ENCODE results near the gene FPGS. TPM values are rescaled to one million over a fixed set of nuclear protein-coding genes. Genes with fewer than 3 reads are reported as not detected.

Gene FPGS
- total RNA-seq, 2 donors from 2014 or later = 117 TPM

DNA sequence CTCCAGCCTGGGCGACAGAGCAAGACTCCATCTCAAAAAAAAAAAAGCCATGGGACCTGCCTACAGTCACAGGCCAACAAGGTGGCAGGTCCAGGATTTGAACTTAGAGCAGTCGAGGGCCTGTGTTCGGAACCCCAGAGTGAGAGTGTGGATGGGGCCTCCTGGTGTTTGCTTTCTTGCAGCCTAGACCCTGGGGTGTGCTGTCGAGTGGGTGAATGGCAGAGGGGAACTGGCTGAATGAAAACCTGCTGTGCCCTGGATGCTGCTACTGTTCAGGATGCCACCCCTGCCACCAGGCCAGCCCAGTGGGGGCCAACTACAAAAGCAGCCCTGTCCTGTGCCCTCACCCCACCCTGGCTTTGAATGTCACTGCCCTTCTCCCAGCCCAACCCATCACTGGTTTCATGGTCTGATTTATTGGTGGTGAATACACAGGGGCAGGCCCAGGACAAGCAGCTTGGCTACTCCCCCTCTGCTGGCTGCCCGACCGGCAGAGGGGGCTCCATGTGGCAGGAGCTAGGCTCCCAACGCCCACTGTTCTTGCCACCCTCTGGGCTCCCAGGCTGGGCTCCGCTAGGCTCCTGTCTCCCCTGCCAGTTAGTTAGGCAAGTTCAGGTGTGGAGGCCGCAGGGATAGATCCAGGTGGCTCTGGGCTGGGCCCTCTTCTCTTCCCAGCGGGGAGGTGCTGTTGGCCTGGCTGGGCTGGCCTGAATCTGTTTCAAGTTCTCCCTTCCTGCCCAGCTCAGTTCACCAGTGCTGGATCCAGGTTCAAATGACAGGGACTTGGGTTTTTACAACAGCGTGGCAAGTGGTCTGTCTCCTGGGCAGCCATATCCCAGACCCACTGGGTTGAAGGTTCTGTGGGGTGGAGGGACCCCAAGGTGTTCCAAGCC is 12.2 kb downstream of the FPGS start:
- DNase-seq (ENCODE audit: low spot score) = no peak

GRCh38 chr9:127815512-127816361 is 13.1 kb downstream of the FPGS start:
- Histone ChIP-seq H3K4me3 (no peak overlapping the region), H3K4me1 (replicated peaks) (no peaks in the 10 kb centered on the region), H3K27me3 (replicated peaks; ENCODE audit: insufficient read depth) (no peaks in the 10 kb centered on the region), H3K9me3 (no peaks in the 10 kb centered on the region), H3K36me3 (peaks cover 7 to 19% of the 10 kb centered on the region in 2 donors), H3K27ac (no peak overlapping the region)
- DNase-seq (ENCODE audit: low spot score) = no peak
- WGBS = 85% methylated on average over 31 of the region's 33 CpGs
- intact Hi-C loops (cut with DNase I) = no loop called here
- no peak for TF ChIP-seq CTCF (IDR thresholded peaks at IDR 0.05)
- TF ChIP-seq POLR2A (IDR thresholded peaks at IDR 0.05) = no peak
- TF ChIP-seq POLR2AphosphoS5 (IDR thresholded peaks at IDR 0.05) = no peak

More for the DNA sequence above, 12.2 kb downstream of the FPGS start:
- WGBS = 84% methylated on average over 10 of the region's 11 CpGs
- H3K27ac ChIP-seq = no peak overlapping the region
- H3K4me3 ChIP-seq = no peak overlapping the region
- no peaks in the 10 kb centered on the region for H3K9me3 ChIP-seq
- no peaks in the 10 kb centered on the region for H3K27me3 ChIP-seq (replicated peaks; ENCODE audit: insufficient read depth)
- intact Hi-C loops (cut with DNase I) = no loop called here
- H3K4me1 ChIP-seq (replicated peaks) = no peaks in the 10 kb centered on the region
- no peak for TF ChIP-seq POLR2A (IDR thresholded peaks at IDR 0.05)
- TF ChIP-seq POLR2AphosphoS5 (IDR thresholded peaks at IDR 0.05) = no peak
- TF ChIP-seq CTCF (IDR thresholded peaks at IDR 0.05) = no peak
- H3K36me3 ChIP-seq = peaks cover 7 to 19% of the 10 kb centered on the region in 2 donors

DNA sequence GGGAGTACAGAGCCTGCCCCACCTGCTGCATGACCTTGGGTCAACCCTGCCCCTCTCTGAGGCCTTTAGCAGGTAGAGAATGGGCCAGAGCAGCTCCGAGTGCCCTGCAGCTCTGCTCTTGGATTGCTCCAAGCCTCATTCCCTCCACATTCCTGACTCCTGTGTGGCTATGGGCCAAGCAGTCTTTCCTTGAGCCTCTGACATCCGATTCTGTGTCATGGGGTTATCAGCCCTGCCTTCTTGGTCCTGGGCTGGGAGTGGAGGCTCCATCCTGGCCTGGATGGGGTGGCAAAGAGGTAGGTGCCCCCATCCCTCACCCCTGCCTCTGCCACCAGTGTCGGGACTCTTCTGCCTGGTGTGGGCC is 13.7 kb downstream of the FPGS start:
- WGBS = 92% methylated on average over 3 of the region's 3 CpGs
- H3K4me1 ChIP-seq (replicated peaks) = no peaks in the 10 kb centered on the region
- TF ChIP-seq POLR2AphosphoS5 (IDR thresholded peaks at IDR 0.05) (no peak), CTCF (IDR thresholded peaks at IDR 0.05) (no peak), POLR2A (IDR thresholded peaks at IDR 0.05) (no peak)
- peaks cover 7 to 19% of the 10 kb centered on the region in 2 donors for H3K36me3 ChIP-seq
- no peaks in the 10 kb centered on the region for H3K27me3 ChIP-seq (replicated peaks; ENCODE audit: insufficient read depth)
- H3K27ac ChIP-seq = no peak overlapping the region
- H3K4me3 ChIP-seq = no peak overlapping the region
- DNase-seq (ENCODE audit: low spot score) = no peak
- H3K9me3 ChIP-seq = no peaks in the 10 kb centered on the region
- intact Hi-C loops (cut with DNase I) = no loop called here

- no peak for TF ChIP-seq CTCF (IDR thresholded peaks at IDR 0.05)
- TF ChIP-seq POLR2AphosphoS5 (IDR thresholded peaks at IDR 0.05) = no peak
- no peak for TF ChIP-seq POLR2A (IDR thresholded peaks at IDR 0.05)
- Histone ChIP-seq H3K9me3 (no peaks in the 10 kb centered on the region), H3K36me3 (peaks cover 7 to 19% of the 10 kb centered on the region in 2 donors), H3K27ac (no peak overlapping the region), H3K27me3 (replicated peaks; ENCODE audit: insufficient read depth) (no peaks in the 10 kb centered on the region), H3K4me1 (replicated peaks) (no peaks in the 10 kb centered on the region), H3K4me3 (no peak overlapping the region)
- 83% methylated on average over 8 of the region's 8 CpGs for WGBS
- no peak for DNase-seq (ENCODE audit: low spot score)
- intact Hi-C loops (cut with DNase I) = no loop called here
These were observed 14.0 kb downstream of the FPGS start for GRCh38 chr9:127816728-127817127.

Data from prostate gland (tissue), 2 donors.